Endothelial cell of umbilical vein (primary cell): Measurements from ENCODE around the gene PROCA1.

Experiments
- CTCF ChIP-seq, 2 donors: IDR thresholded peaks; 1 replicate in 1 of 2; 2 replicates in 1 of 2; pipeline ENCODE4 v1.5.1; 2011; ENCODE audit warnings: low read length in 2 of 2, mild to moderate bottlenecking in 2 of 2, moderate library complexity in 2 of 2, control low read depth in 1 of 2, inconsistent platforms in 1 of 2, low read depth in 1 of 2; ENCODE audit not compliant: insufficient read depth in 1 of 2; ENCODE audit errors: extremely low read depth in 1 of 2
- EZH2 ChIP-seq: IDR thresholded peaks from 2 replicates; pipeline ENCODE4 v1.6.1; 2012; ENCODE audit warnings: borderline replicate concordance, low read depth, mild to moderate bottlenecking, moderate library complexity, low read length, inconsistent platforms; ENCODE audit not compliant: severe bottlenecking
- FOS ChIP-seq: IDR thresholded peaks from 2 replicates; pipeline ENCODE4 v1.6.1; 2011; ENCODE audit warnings: mild to moderate bottlenecking, low read length, moderate library complexity, borderline replicate concordance; ENCODE audit not compliant: insufficient read depth
- GATA2 ChIP-seq: IDR thresholded peaks from 2 replicates; pipeline ENCODE4 v1.7.0; 2011; ENCODE audit warnings: low read depth, mild to moderate bottlenecking, moderate library complexity, mixed read lengths, low read length; ENCODE audit not compliant: insufficient read length, insufficient read depth
- JUN ChIP-seq: IDR thresholded peaks from 2 replicates; pipeline ENCODE4 v1.6.1; 2011; ENCODE audit warnings: borderline replicate concordance, low read depth; ENCODE audit not compliant: insufficient read length, insufficient read depth
- MAX ChIP-seq: IDR thresholded peaks from 2 replicates; pipeline ENCODE4 v1.6.1; 2011; ENCODE audit not compliant: insufficient read depth, insufficient read length
- MYC ChIP-seq: IDR thresholded peaks from one replicate; pipeline ENCODE4 v1.6.1; 2011; ENCODE audit warnings: mild to moderate bottlenecking, low read depth, low read length
- POLR2A ChIP-seq: IDR thresholded peaks from 2 replicates; pipeline ENCODE4 v1.6.1; 2012; ENCODE audit warnings: low read depth, mild to moderate bottlenecking, control low read depth, low read length
- POLR2AphosphoS5 ChIP-seq: IDR thresholded peaks from 2 replicates; pipeline ENCODE4 v1.6.1; 2012; ENCODE audit warnings: low read depth, mild to moderate bottlenecking, control low read depth, low read length, moderate library complexity; ENCODE audit not compliant: insufficient read depth

- TF ChIP-seq MYC (no peak), CTCF (IDR thresholded peaks at IDR 0.05; ENCODE audit: extremely low read depth in 1 of 2, insufficient read depth in 1 of 2, low read depth in 1 of 2, low read length in 2 of 2) (no peak), FOS (no peak), POLR2A (peak; percentile 52), EZH2 (no peak), POLR2AphosphoS5 (peak; percentile 41), MAX (no peak), JUN (no peak), GATA2 (no peak)
Observed at GRCh38 chr17:28728364-28729200, 16.9 kb upstream of the PROCA1 start, which contains the start of gene NEK8.
